Measurements from ENCODE around the gene LRRK1. TPM values are rescaled to one million over a fixed set of nuclear protein-coding genes. Genes with fewer than 3 reads are reported as not detected.

The LRRK1 gene
- polyA plus RNA-seq, 1 donor (not counting 4 experiments of a cell fraction or from before 2014, with no cell fraction given) = 6.2 TPM

DNA sequence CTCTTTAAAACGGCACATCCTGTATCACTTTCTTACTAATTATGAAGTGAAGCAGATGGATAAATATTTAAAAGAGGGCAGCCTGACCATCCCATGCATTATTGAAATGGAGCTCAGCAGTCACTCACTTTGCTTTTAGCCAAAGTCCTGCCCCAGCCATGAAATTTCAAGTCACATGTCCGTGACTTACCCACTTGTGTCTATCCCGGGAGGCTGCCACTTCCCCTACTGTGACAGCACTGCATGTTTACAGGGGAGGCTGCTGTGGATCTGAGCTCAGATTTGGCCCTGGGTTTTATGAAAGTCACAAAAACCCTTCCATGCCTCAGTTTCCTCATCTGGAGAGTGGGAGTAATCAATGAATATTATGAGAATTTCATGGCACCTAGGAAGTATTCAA lies 17.9 kb upstream of the LRRK1 start:
- Histone ChIP-seq H3K4me1 (ENCODE audit: control insufficient read depth, extremely low read depth, insufficient read depth, low read length) (peaks cover 16% of the 10 kb centered on the region), H4K20me1 (ENCODE audit: control insufficient read depth, extremely low read depth, insufficient read depth, low read length) (no peaks in the 10 kb centered on the region), H3K36me3 (ENCODE audit: control insufficient read depth in 2 of 2, extremely low read depth in 1 of 2, insufficient read depth in 2 of 2, low read length in 2 of 2) (peaks cover 18 to 33% of the 10 kb centered on the region in 2 experiments), H3K79me2 (ENCODE audit: control insufficient read depth, insufficient read depth, low read length) (no peaks in the 10 kb centered on the region), H3K9me1 (ENCODE audit: control insufficient read depth, extremely low read depth, insufficient read depth, low read length) (no peaks in the 10 kb centered on the region), H3K27ac (ENCODE audit: control insufficient read depth, insufficient read depth, low read length) (no peak overlapping the region), H3K9me3 (ENCODE audit: control insufficient read depth, low read depth, low read length) (no peaks in the 10 kb centered on the region), H3K27me3 (ENCODE audit: control insufficient read depth, extremely low read depth, insufficient read depth, low read length) (no peaks in the 10 kb centered on the region), H3K4me3 (ENCODE audit: control insufficient read depth in 2 of 3, extremely low read depth in 1 of 3, insufficient read depth in 2 of 3, low read depth in 1 of 3, low read length in 3 of 3) (no peak overlapping the region), H2AFZ (ENCODE audit: control insufficient read depth, low read length) (no peak overlapping the region), H3K4me2 (ENCODE audit: control insufficient read depth, extremely low read depth, insufficient read depth, low read depth, low read length) (no peak overlapping the region), H3K9ac (ENCODE audit: control insufficient read depth, extremely low read depth, insufficient read depth, low read length) (no peak overlapping the region)
- no peak for FAIRE-seq
- TF ChIP-seq EZH2 (IDR thresholded peaks at IDR 0.05; ENCODE audit: low read length) = no peak
- TF ChIP-seq, protein P1, sequence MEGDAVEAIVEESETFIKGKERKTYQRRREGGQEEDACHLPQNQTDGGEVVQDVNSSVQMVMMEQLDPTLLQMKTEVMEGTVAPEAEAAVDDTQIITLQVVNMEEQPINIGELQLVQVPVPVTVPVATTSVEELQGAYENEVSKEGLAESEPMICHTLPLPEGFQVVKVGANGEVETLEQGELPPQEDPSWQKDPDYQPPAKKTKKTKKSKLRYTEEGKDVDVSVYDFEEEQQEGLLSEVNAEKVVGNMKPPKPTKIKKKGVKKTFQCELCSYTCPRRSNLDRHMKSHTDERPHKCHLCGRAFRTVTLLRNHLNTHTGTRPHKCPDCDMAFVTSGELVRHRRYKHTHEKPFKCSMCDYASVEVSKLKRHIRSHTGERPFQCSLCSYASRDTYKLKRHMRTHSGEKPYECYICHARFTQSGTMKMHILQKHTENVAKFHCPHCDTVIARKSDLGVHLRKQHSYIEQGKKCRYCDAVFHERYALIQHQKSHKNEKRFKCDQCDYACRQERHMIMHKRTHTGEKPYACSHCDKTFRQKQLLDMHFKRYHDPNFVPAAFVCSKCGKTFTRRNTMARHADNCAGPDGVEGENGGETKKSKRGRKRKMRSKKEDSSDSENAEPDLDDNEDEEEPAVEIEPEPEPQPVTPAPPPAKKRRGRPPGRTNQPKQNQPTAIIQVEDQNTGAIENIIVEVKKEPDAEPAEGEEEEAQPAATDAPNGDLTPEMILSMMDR (optimal IDR thresholded peaks at IDR 0.05 in 1 of 3, IDR thresholded peaks at IDR 0.05 in 1 of 3, conservative IDR thresholded peaks at IDR 0.05 in 1 of 3; ENCODE audit: extremely low read depth in 1 of 3, insufficient read depth in 2 of 3, low read length in 3 of 3) = no peak
- dilution Hi-C loops (cut with MboI; ENCODE audit: extremely low pct_ligation_motif_present, low sequenced_read_pairs) = no loop called here
- no peak for DNase-seq (ENCODE audit: low read depth, low spot score)

DNA sequence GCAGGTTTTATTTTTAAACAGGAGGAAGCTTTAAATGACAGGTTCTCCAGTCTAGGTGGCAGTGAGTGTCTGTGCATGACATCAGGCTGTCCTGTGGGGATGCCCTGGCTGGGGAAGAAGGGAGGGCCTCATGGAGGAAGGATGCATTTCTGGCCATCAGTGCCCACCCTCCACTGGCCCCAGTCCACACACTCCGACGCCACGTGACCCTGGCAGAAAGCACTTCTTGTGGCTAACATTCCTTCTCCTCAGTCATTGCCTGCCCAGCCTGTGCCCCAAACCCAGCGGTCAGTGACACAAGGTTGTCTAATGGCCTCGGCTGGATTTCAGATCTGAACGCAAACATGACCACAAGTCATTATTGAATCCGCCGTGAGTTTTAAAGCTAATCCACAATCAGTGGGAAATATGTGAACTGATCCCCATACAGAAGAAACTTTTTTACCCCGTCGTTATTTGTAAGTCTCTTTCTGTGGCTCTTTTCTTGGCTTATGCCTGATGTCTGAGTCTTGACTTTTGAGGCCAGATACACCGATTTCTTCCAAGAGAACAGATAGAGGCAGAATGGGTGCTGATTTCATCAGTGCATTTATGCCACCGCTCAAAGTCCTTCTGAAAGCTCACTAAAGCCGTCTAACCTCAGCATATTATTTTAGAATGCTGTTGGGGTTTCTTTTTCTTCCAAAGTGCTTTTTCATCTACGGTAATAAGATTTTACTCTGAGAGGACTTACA lies 17.3 kb upstream of the LRRK1 start:
- Histone ChIP-seq H3K9me3 (ENCODE audit: control insufficient read depth, low read depth, low read length) (no peaks in the 10 kb centered on the region), H2AFZ (ENCODE audit: control insufficient read depth, low read length) (no peak overlapping the region), H3K27ac (ENCODE audit: control insufficient read depth, insufficient read depth, low read length) (peak overlapping the region; percentile 80), H4K20me1 (ENCODE audit: control insufficient read depth, extremely low read depth, insufficient read depth, low read length) (no peaks in the 10 kb centered on the region), H3K79me2 (ENCODE audit: control insufficient read depth, insufficient read depth, low read length) (no peaks in the 10 kb centered on the region), H3K9me1 (ENCODE audit: control insufficient read depth, extremely low read depth, insufficient read depth, low read length) (no peaks in the 10 kb centered on the region), H3K9ac (ENCODE audit: control insufficient read depth, extremely low read depth, insufficient read depth, low read length) (peak overlapping the region; percentile 59), H3K4me1 (ENCODE audit: control insufficient read depth, extremely low read depth, insufficient read depth, low read length) (peaks cover 16% of the 10 kb centered on the region), H3K36me3 (ENCODE audit: control insufficient read depth in 2 of 2, extremely low read depth in 1 of 2, insufficient read depth in 2 of 2, low read length in 2 of 2) (peaks cover 18 to 33% of the 10 kb centered on the region in 2 experiments), H3K4me3 (ENCODE audit: control insufficient read depth in 2 of 3, extremely low read depth in 1 of 3, insufficient read depth in 2 of 3, low read depth in 1 of 3, low read length in 3 of 3) (peak overlapping the region in 2 of 3 experiments; percentile 11 to 23), H3K27me3 (ENCODE audit: control insufficient read depth, extremely low read depth, insufficient read depth, low read length) (no peaks in the 10 kb centered on the region), H3K4me2 (ENCODE audit: control insufficient read depth, extremely low read depth, insufficient read depth, low read depth, low read length) (peak overlapping the region; percentile 78)
- DNase-seq (ENCODE audit: low read depth, low spot score) = no peak
- TF ChIP-seq EZH2 (IDR thresholded peaks at IDR 0.05; ENCODE audit: low read length) = no peak
- TF ChIP-seq, protein P1 (optimal IDR thresholded peaks at IDR 0.05 in 1 of 3, IDR thresholded peaks at IDR 0.05 in 1 of 3, conservative IDR thresholded peaks at IDR 0.05 in 1 of 3; ENCODE audit: extremely low read depth in 1 of 3, insufficient read depth in 2 of 3, low read length in 3 of 3) = no peak
- dilution Hi-C loops (cut with MboI; ENCODE audit: extremely low pct_ligation_motif_present, low sequenced_read_pairs) = no loop called here
- peak; percentile 51 for FAIRE-seq
